Measurements from ENCODE around the gene TCF12.
A peak's percentile ranks its signal among the peaks of the same experiment; 100 is the strongest.

TCF12 gene

GRCh38 chr15:57167821-57168395 is 249.5 kb downstream of the TCF12 start:
- no peak for DNase-seq (ENCODE audit: low read depth in 2 of 2)

- no peak for DNase-seq (ENCODE audit: low read depth in 2 of 2)
These were observed 251.2 kb downstream of the TCF12 start for GRCh38 chr15:57169643-57170042.

GRCh38 chr15:57171426-57171825 is 253.0 kb downstream of the TCF12 start:
- no peak for DNase-seq (ENCODE audit: low read depth in 2 of 2)

GRCh38 chr15:57172925-57173324 is 254.5 kb downstream of the TCF12 start:
- DNase-seq (ENCODE audit: low read depth in 2 of 2): no peak

GRCh38 chr15:57183041-57183440 is 264.6 kb downstream of the TCF12 start:
- peak in 1 of 2 experiments; percentile 29 for DNase-seq (ENCODE audit: low read depth in 2 of 2)

GRCh38 chr15:57183614-57184344 is 265.3 kb downstream of the TCF12 start:
- DNase-seq (ENCODE audit: low read depth in 2 of 2): no peak

GRCh38 chr15:57184502-57184901 is 266.1 kb downstream of the TCF12 start:
- DNase-seq (ENCODE audit: low read depth in 2 of 2): no peak

- DNase-seq (ENCODE audit: low read depth in 2 of 2): no peak
These were observed 267.1 kb downstream of the TCF12 start for GRCh38 chr15:57185507-57186074.

GRCh38 chr15:57189466-57189865 is 271.0 kb downstream of the TCF12 start:
- DNase-seq (ENCODE audit: low read depth in 2 of 2): no peak

GRCh38 chr15:57190208-57190607 is 271.8 kb downstream of the TCF12 start:
- no peak for DNase-seq (ENCODE audit: low read depth in 2 of 2)

GRCh38 chr15:57193161-57193560 is 274.7 kb downstream of the TCF12 start:
- no peak for DNase-seq (ENCODE audit: low read depth in 2 of 2)

- no peak for DNase-seq (ENCODE audit: low read depth in 2 of 2)
These were observed 276.9 kb downstream of the TCF12 start for GRCh38 chr15:57195326-57195725.

- no peak for DNase-seq (ENCODE audit: low read depth in 2 of 2)
These were observed 278.4 kb downstream of the TCF12 start for GRCh38 chr15:57196865-57197264.

- DNase-seq (ENCODE audit: low read depth in 2 of 2): no peak
These were observed 279.7 kb downstream of the TCF12 start for GRCh38 chr15:57198131-57198530.

GRCh38 chr15:57198654-57199291 is 280.3 kb downstream of the TCF12 start:
- DNase-seq (ENCODE audit: low read depth in 2 of 2): no peak

- no peak for DNase-seq (ENCODE audit: low read depth in 2 of 2)
These were observed 283.1 kb downstream of the TCF12 start for GRCh38 chr15:57201578-57201977.

- DNase-seq (ENCODE audit: low read depth in 2 of 2): no peak
These were observed 285.5 kb downstream of the TCF12 start for GRCh38 chr15:57203906-57204305.

- DNase-seq (ENCODE audit: low read depth in 2 of 2): no peak
These were observed 286.8 kb downstream of the TCF12 start for GRCh38 chr15:57205027-57205855.

GRCh38 chr15:57205996-57206395 is 287.6 kb downstream of the TCF12 start:
- DNase-seq (ENCODE audit: low read depth in 2 of 2): no peak

- peak in 1 of 2 experiments; percentile 26 for DNase-seq (ENCODE audit: low read depth in 2 of 2)
These were observed 295.4 kb downstream of the TCF12 start for GRCh38 chr15:57213862-57214261.

GRCh38 chr15:57215326-57215725 is 296.9 kb downstream of the TCF12 start:
- DNase-seq (ENCODE audit: low read depth in 2 of 2): no peak

GRCh38 chr15:57215881-57216280 is 297.4 kb downstream of the TCF12 start:
- DNase-seq (ENCODE audit: low read depth in 2 of 2): no peak

All from fibroblast of skin of left biceps (primary cell).